ENCODE data around the gene GCDH.
A peak's percentile ranks its signal among the peaks of the same experiment; 100 is the strongest.

GCDH gene

DNA sequence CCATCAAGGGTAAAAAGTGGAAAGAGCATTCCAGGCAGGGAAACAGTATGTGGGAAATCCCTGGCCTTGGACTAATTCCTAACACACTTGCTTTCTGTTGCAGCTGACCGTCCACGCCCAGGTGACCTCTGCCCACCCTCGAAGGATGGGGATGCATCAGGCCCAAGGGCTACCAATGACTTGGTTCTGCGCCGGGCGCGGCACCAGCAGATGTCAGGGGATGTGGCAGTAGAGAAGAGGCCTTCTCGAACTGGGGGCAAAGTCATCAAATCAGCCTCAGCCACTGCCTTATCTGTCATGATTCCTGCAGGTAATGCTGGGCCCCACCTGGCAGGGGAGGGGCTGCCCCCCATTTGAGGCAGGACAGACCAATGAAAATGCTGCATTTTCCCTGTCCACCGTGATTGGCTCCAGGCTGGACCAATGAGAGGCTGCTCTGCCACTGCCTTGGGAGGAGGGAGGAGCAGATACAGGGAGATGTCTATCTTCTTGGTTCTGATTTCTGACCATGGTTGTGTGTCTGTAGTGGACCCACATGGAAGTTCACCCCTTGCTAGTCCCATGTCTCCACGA lies 22.3 kb upstream of the GCDH start:
- ATAC-seq: peak; percentile 27; the same call in 2 of the 3 replicates
- TF ChIP-seq, protein P1, sequence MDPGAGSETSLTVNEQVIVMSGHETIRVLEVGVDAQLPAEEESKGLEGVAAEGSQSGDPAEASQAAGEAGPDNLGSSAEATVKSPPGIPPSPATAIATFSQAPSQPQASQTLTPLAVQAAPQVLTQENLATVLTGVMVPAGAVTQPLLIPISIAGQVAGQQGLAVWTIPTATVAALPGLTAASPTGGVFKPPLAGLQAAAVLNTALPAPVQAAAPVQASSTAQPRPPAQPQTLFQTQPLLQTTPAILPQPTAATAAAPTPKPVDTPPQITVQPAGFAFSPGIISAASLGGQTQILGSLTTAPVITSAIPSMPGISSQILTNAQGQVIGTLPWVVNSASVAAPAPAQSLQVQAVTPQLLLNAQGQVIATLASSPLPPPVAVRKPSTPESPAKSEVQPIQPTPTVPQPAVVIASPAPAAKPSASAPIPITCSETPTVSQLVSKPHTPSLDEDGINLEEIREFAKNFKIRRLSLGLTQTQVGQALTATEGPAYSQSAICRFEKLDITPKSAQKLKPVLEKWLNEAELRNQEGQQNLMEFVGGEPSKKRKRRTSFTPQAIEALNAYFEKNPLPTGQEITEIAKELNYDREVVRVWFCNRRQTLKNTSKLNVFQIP (CRISPR knock-in tag; IDR thresholded peaks at IDR 0.05; ENCODE audit: borderline replicate concordance, low read depth): no peak
- TF ChIP-seq CSDC2 (CRISPR knock-in tag; IDR thresholded peaks at IDR 0.05): no peak
- TF ChIP-seq ZNF565 (CRISPR knock-in tag; conservative IDR thresholded peaks at IDR 0.05; ENCODE audit: low read depth): no peak
- no peak for TF ChIP-seq ZNF8 (CRISPR knock-in tag; IDR thresholded peaks at IDR 0.05)
- TF ChIP-seq, protein P2, sequence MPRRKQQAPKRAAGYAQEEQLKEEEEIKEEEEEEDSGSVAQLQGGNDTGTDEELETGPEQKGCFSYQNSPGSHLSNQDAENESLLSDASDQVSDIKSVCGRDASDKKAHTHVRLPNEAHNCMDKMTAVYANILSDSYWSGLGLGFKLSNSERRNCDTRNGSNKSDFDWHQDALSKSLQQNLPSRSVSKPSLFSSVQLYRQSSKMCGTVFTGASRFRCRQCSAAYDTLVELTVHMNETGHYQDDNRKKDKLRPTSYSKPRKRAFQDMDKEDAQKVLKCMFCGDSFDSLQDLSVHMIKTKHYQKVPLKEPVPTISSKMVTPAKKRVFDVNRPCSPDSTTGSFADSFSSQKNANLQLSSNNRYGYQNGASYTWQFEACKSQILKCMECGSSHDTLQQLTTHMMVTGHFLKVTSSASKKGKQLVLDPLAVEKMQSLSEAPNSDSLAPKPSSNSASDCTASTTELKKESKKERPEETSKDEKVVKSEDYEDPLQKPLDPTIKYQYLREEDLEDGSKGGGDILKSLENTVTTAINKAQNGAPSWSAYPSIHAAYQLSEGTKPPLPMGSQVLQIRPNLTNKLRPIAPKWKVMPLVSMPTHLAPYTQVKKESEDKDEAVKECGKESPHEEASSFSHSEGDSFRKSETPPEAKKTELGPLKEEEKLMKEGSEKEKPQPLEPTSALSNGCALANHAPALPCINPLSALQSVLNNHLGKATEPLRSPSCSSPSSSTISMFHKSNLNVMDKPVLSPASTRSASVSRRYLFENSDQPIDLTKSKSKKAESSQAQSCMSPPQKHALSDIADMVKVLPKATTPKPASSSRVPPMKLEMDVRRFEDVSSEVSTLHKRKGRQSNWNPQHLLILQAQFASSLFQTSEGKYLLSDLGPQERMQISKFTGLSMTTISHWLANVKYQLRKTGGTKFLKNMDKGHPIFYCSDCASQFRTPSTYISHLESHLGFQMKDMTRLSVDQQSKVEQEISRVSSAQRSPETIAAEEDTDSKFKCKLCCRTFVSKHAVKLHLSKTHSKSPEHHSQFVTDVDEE (CRISPR knock-in tag; IDR thresholded peaks at IDR 0.05): no peak
- TF ChIP-seq ISL1 (CRISPR knock-in tag; IDR thresholded peaks at IDR 0.05): no peak
- no peak for TF ChIP-seq GLIS3 (CRISPR knock-in tag; IDR thresholded peaks at IDR 0.05)
- no peak for TF ChIP-seq ZFP30 (CRISPR knock-in tag; IDR thresholded peaks at IDR 0.05)
- TF ChIP-seq ARNTL (CRISPR knock-in tag; IDR thresholded peaks at IDR 0.05; ENCODE audit: borderline replicate concordance, low read depth): no peak
- no peak for TF ChIP-seq SNAI2 (CRISPR knock-in tag; IDR thresholded peaks at IDR 0.05)
- no peak for TF ChIP-seq TCF4 (CRISPR knock-in tag; IDR thresholded peaks at IDR 0.05; ENCODE audit: borderline replicate concordance)
- no peak for TF ChIP-seq PPARA (CRISPR knock-in tag; IDR thresholded peaks at IDR 0.05; ENCODE audit: borderline replicate concordance)
- no peak for TF ChIP-seq TOX (CRISPR knock-in tag; IDR thresholded peaks at IDR 0.05; ENCODE audit: borderline replicate concordance)
- TF ChIP-seq, protein P3, sequence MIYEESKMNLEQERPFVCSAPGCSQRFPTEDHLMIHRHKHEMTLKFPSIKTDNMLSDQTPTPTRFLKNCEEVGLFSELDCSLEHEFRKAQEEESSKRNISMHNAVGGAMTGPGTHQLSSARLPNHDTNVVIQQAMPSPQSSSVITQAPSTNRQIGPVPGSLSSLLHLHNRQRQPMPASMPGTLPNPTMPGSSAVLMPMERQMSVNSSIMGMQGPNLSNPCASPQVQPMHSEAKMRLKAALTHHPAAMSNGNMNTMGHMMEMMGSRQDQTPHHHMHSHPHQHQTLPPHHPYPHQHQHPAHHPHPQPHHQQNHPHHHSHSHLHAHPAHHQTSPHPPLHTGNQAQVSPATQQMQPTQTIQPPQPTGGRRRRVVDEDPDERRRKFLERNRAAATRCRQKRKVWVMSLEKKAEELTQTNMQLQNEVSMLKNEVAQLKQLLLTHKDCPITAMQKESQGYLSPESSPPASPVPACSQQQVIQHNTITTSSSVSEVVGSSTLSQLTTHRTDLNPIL (CRISPR knock-in tag; IDR thresholded peaks at IDR 0.05; ENCODE audit: low read depth): no peak
- no peak for TF ChIP-seq OSR1 (CRISPR knock-in tag; IDR thresholded peaks at IDR 0.05)
- TF ChIP-seq RARB (CRISPR knock-in tag; IDR thresholded peaks at IDR 0.05): no peak
- TF ChIP-seq, protein P4, sequence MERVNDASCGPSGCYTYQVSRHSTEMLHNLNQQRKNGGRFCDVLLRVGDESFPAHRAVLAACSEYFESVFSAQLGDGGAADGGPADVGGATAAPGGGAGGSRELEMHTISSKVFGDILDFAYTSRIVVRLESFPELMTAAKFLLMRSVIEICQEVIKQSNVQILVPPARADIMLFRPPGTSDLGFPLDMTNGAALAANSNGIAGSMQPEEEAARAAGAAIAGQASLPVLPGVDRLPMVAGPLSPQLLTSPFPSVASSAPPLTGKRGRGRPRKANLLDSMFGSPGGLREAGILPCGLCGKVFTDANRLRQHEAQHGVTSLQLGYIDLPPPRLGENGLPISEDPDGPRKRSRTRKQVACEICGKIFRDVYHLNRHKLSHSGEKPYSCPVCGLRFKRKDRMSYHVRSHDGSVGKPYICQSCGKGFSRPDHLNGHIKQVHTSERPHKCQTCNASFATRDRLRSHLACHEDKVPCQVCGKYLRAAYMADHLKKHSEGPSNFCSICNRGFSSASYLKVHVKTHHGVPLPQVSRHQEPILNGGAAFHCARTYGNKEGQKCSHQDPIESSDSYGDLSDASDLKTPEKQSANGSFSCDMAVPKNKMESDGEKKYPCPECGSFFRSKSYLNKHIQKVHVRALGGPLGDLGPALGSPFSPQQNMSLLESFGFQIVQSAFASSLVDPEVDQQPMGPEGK (CRISPR knock-in tag; IDR thresholded peaks at IDR 0.05; ENCODE audit: borderline replicate concordance): no peak
- no peak for TF ChIP-seq ZC3H10 (CRISPR knock-in tag; IDR thresholded peaks at IDR 0.05)
- TF ChIP-seq ZNF70 (CRISPR knock-in tag; IDR thresholded peaks at IDR 0.05): no peak
- TF ChIP-seq ZFP3 (CRISPR knock-in tag; IDR thresholded peaks at IDR 0.05): no peak

DNA sequence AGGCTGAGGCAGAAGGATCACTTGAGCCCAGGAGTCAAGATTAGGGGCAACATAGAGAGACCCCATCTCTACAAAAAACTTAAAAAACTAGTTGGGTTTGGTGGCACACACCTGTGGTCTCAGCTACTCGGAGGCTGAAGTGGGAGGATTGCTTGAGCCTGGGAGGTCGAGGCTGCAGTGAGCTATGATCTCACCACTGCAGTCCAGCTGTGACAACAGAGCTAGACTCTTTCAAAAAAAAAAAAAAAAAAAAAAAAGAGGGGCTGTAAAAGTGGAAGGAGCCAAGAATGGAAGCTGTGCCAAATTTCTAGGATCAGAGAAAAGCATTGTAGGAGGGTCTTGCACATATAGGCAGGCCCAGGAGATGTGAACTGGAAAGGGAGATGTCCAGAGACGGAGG lies 19.3 kb upstream of the GCDH start:
- ATAC-seq: no peak

DNA sequence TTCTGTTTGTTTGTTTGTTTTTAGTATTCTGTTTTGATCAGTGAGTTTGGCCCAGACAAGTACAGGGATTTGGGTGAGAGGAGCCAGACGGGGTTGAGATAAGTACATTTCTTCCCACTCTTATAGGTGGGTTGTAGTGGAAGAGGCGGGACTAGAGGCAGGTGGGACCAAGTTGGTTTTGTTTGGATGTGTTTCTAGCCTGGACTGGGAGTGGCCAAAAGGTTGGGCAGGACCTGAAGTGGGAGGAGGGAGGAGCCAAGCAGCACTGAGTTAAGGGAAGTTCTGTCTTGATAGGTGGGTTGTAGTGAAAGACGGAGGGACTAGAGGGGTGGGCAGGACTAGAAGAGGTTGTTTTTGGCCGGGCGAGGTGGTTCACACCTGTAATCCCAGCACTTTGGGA lies 18.7 kb upstream of the GCDH start:
- TF ChIP-seq TCF4 (CRISPR knock-in tag; IDR thresholded peaks at IDR 0.05; ENCODE audit: borderline replicate concordance) (no peak), RARB (CRISPR knock-in tag; IDR thresholded peaks at IDR 0.05) (no peak), BACH2 (CRISPR knock-in tag; IDR thresholded peaks at IDR 0.05; ENCODE audit: borderline replicate concordance) (no peak), ESRRG (CRISPR knock-in tag; IDR thresholded peaks at IDR 0.05) (no peak), OSR1 (CRISPR knock-in tag; IDR thresholded peaks at IDR 0.05) (no peak), ZNF8 (CRISPR knock-in tag; IDR thresholded peaks at IDR 0.05) (no peak), TOX (CRISPR knock-in tag; IDR thresholded peaks at IDR 0.05; ENCODE audit: borderline replicate concordance) (no peak), ZNF565 (CRISPR knock-in tag; conservative IDR thresholded peaks at IDR 0.05; ENCODE audit: low read depth) (no peak)
- TF ChIP-seq, protein P2 (CRISPR knock-in tag; IDR thresholded peaks at IDR 0.05): no peak
- TF ChIP-seq, protein P1 (CRISPR knock-in tag; IDR thresholded peaks at IDR 0.05; ENCODE audit: borderline replicate concordance, low read depth): no peak
- no peak for ATAC-seq

More for the DNA sequence above, 19.3 kb upstream of the GCDH start:
- TF ChIP-seq, protein P1 (CRISPR knock-in tag; IDR thresholded peaks at IDR 0.05; ENCODE audit: borderline replicate concordance, low read depth): no peak
